ENCODE results near the gene SAMD5.
"Not testable (repeated sequence)": the region's sequence is repeated elsewhere in the genome, so short reads cannot be mapped to it uniquely, and the experiment has no call there.

Gene SAMD5

GRCh38 chr6:147530132-147531060, 21.9 kb downstream of the SAMD5 start:
- DNase-seq, result no peak

- no peak for DNase-seq
Measured at GRCh38 chr6:147531321-147531720, 22.8 kb downstream of the SAMD5 start.

- DNase-seq, result no peak
Measured at GRCh38 chr6:147534116-147534860, 25.8 kb downstream of the SAMD5 start.

GRCh38 chr6:147538821-147539220, 30.3 kb downstream of the SAMD5 start:
- DNase-seq, result no peak

- no peak for DNase-seq
Measured at GRCh38 chr6:147540075-147540474, 31.6 kb downstream of the SAMD5 start.

GRCh38 chr6:147542436-147542835, 33.9 kb downstream of the SAMD5 start:
- DNase-seq, result not testable (repeated sequence)

- no peak for DNase-seq
Measured at GRCh38 chr6:147544420-147544819, 35.9 kb downstream of the SAMD5 start.

- DNase-seq, result no peak
Measured at GRCh38 chr6:147546501-147547368, 38.2 kb downstream of the SAMD5 start.

GRCh38 chr6:147547369-147547902, 38.9 kb downstream of the SAMD5 start:
- no peak for DNase-seq

GRCh38 chr6:147548921-147549475, 40.5 kb downstream of the SAMD5 start:
- DNase-seq, result no peak

- DNase-seq, result no peak
Measured at GRCh38 chr6:147549531-147549930, 41.0 kb downstream of the SAMD5 start.

- no peak for DNase-seq
Measured at GRCh38 chr6:147551976-147552375, 43.5 kb downstream of the SAMD5 start.

- DNase-seq, result no peak
Measured at GRCh38 chr6:147553099-147553498, 44.6 kb downstream of the SAMD5 start.

GRCh38 chr6:147554281-147554680, 45.8 kb downstream of the SAMD5 start:
- DNase-seq, result no peak

GRCh38 chr6:147559006-147559405, 50.5 kb downstream of the SAMD5 start:
- no peak for DNase-seq

- DNase-seq, result no peak
Measured at GRCh38 chr6:147560670-147561069, 52.2 kb downstream of the SAMD5 start.

GRCh38 chr6:147561726-147562125, 53.2 kb downstream of the SAMD5 start:
- no peak for DNase-seq

- DNase-seq, result no peak
Measured at GRCh38 chr6:147563472-147563871, 55.0 kb downstream of the SAMD5 start.

- no peak for DNase-seq
Measured at GRCh38 chr6:147564556-147564955, 56.1 kb downstream of the SAMD5 start.

- no peak for DNase-seq
Measured at GRCh38 chr6:147566244-147566898, 57.9 kb downstream of the SAMD5 start.

GRCh38 chr6:147567141-147567805, 58.8 kb downstream of the SAMD5 start:
- DNase-seq, result no peak

All from activated naive CD4-positive, alpha-beta T cell treated with Interleukin-2 at 50 U/mL for 16 hours (primary cell).